Stimulated activated CD4-positive, alpha-beta T cell treated with anti-CD3 and anti-CD28 coated beads, Interleukin-15, amount 100 ng/mL, for 1 hour (primary cell): ENCODE measurements around the gene FZD10.

Experiments
- DNase-seq, 2 donors: peaks; one replicate each; pipeline ENCODE4 v3.0.0-alpha.2; 2020; ENCODE audit warnings: low read depth in 1 of 2, low spot score in 1 of 2

Gene FZD10

GRCh38 chr12:130153803-130154202 is 8.5 kb upstream of the FZD10 start:
- no peak for DNase-seq

- no peak for DNase-seq
These were observed 7.8 kb upstream of the FZD10 start for GRCh38 chr12:130154276-130155070.

GRCh38 chr12:130155416-130156073 is 6.7 kb upstream of the FZD10 start:
- DNase-seq = no peak

GRCh38 chr12:130156652-130157275 is 5.5 kb upstream of the FZD10 start:
- DNase-seq = no peak

- no peak for DNase-seq
These were observed 4.1 kb upstream of the FZD10 start for GRCh38 chr12:130157998-130158753.

GRCh38 chr12:130158754-130159059 is 3.6 kb upstream of the FZD10 start:
- no peak for DNase-seq

GRCh38 chr12:130160306-130160705 is 2.0 kb upstream of the FZD10 start:
- DNase-seq = no peak

GRCh38 chr12:130160711-130161231 is 1.5 kb upstream of the FZD10 start:
- no peak for DNase-seq

GRCh38 chr12:130161261-130162243 is 712 bp upstream of the FZD10 start:
- no peak for DNase-seq

GRCh38 chr12:130162745-130163460 is 639 bp downstream of the FZD10 start:
- DNase-seq = no peak

GRCh38 chr12:130163461-130164215 is 1.4 kb downstream of the FZD10 start:
- no peak for DNase-seq

GRCh38 chr12:130164216-130164542 is 1.9 kb downstream of the FZD10 start:
- DNase-seq = no peak

GRCh38 chr12:130164936-130165335 is 2.7 kb downstream of the FZD10 start:
- DNase-seq = no peak

- DNase-seq = no peak
These were observed 4.0 kb downstream of the FZD10 start for GRCh38 chr12:130166306-130166705.

GRCh38 chr12:130167537-130167936 is 5.3 kb downstream of the FZD10 start:
- no peak for DNase-seq

GRCh38 chr12:130169256-130169655 is 7.0 kb downstream of the FZD10 start:
- no peak for DNase-seq

- DNase-seq = no peak
These were observed 7.7 kb downstream of the FZD10 start for GRCh38 chr12:130169924-130170323.

GRCh38 chr12:130170611-130171010 is 8.3 kb downstream of the FZD10 start:
- DNase-seq = no peak

- no peak for DNase-seq
These were observed 15.5 kb downstream of the FZD10 start for GRCh38 chr12:130177635-130178242.
